Fibroblast of skin of back (primary cell): ENCODE results near the gene ZNF652.
A peak's percentile ranks its signal among the peaks of the same experiment; 100 is the strongest.
"Not testable (repeated sequence)": the region's sequence is repeated elsewhere in the genome, so short reads cannot be mapped to it uniquely, and the experiment has no call there.

Source experiments
- DNase-seq: peaks from one replicate; pipeline ENCODE4 v3.0.0-alpha.2; 2013

Gene ZNF652

GRCh38 chr17:49299996-49300395 lies 62.1 kb downstream of the ZNF652 start:
- no peak for DNase-seq

DNA sequence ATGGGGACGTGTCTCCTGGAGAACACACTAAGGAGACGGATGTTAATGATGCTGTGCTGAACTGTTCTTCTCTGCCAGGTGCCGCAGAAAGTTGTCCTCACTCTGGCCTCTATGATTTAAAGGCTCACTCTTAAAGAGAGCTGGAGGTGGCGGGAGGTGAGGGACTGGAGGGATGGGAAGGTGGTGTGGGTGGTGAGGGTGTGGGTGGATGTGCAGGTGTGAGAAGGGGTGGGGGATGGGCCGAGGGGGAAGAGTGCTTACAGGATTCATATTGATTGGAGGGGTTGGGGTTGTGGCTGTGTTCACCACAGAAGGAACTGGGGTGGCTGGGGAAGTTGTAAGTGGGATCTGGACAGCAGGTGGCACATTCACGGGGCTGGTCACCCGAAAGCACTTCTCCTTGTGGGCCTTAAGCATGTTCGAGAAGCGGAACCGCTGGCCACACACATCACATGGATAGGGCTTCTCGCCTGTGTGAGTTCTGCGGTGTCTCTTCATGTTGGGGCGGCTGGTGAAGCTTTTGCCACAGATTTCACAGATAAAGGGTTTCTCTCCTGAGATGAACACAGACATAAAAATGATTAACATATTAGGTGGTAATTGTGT lies 63.6 kb downstream of the ZNF652 start:
- no peak for DNase-seq

GRCh38 chr17:49297141-49297540 lies 64.9 kb downstream of the ZNF652 start:
- DNase-seq, result no peak

DNA sequence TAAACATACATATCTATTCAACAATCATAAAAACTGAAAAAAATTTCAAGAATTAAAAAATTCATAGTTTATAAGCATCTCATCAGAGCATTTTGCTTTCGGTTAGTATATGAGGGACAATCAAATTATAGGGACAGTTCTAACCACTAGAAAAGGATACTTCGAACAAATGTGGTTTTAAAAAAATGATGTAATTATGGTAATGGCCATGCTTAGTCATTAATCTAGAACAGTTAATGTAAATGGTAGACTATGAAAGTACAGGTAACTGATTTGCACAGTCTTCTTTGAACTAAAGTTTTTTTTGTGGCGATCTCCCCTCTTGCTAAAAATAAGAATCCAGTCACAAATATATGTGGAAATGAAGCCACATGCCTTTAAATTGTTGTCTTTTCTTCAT lies 67.9 kb downstream of the ZNF652 start:
- no peak for DNase-seq

DNA sequence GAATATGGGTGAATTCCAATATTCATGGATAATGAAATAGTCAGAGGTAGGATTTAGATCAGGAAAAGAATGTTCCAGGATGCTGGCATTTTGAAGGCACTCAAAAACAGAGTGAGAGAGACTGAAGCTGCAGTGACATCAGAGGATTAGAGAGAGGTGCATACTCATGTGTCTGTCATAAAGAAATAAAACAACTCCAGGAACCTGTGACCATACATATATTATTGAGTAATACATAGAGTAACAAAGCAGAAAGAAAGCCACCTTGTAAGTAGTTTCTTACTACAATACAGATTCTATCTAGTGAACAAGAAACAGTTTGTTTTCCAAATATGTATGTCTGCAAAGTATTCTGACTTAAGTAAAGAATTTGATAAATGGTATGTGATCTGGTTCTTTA lies 69.1 kb downstream of the ZNF652 start:
- DNase-seq, result no peak

- no peak for DNase-seq
These were observed 70.1 kb downstream of the ZNF652 start for GRCh38 chr17:49291929-49292328.

GRCh38 chr17:49290690-49291359 lies 71.2 kb downstream of the ZNF652 start:
- peak; percentile 36 for DNase-seq

DNA sequence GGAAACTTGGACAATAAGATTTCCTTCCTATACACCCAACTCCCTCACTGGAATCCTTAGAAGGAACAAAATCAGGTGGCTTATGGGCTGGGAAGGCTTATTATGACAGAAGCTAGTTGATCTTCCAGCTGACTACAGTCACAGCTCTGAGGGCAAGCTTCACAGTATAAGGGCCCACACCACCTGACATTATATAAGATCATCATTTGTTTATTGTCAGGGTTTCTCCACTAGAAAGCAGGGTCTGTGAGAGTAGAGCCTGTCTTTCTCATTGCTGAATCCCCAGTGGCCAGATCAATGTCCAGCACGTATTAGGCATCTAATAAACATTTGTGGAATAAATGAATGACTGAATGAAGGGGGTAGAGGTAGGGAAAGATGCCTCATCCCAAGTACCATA lies 73.7 kb downstream of the ZNF652 start:
- no peak for DNase-seq

GRCh38 chr17:49287481-49287880 lies 74.6 kb downstream of the ZNF652 start:
- DNase-seq, result no peak

- DNase-seq, result not testable (repeated sequence)
These were observed 75.6 kb downstream of the ZNF652 start for GRCh38 chr17:49286261-49286973.

DNA sequence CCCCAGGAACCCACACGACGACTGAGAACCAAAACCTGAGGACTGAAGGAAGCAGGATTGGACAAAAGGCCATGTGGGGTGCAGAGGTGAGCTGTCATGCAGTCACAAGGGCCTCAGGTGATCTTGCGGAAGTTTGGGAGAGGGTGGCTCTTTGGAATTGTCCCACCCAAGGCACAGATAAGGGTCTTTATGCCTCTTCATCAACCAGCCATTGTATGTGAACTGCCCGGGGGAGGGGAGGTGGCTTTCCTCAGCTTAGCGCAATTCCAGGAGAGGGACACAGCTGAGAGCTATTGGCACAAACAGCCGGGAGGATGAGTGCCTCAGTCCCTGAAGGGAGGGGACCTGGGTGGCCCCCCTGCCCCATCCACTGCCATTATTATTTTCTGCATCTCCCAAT lies 76.3 kb downstream of the ZNF652 start:
- no peak for DNase-seq

- DNase-seq, result no peak
These were observed 81.1 kb downstream of the ZNF652 start for GRCh38 chr17:49280918-49281317.

GRCh38 chr17:49280061-49280460 lies 82.0 kb downstream of the ZNF652 start:
- DNase-seq, result no peak

DNA sequence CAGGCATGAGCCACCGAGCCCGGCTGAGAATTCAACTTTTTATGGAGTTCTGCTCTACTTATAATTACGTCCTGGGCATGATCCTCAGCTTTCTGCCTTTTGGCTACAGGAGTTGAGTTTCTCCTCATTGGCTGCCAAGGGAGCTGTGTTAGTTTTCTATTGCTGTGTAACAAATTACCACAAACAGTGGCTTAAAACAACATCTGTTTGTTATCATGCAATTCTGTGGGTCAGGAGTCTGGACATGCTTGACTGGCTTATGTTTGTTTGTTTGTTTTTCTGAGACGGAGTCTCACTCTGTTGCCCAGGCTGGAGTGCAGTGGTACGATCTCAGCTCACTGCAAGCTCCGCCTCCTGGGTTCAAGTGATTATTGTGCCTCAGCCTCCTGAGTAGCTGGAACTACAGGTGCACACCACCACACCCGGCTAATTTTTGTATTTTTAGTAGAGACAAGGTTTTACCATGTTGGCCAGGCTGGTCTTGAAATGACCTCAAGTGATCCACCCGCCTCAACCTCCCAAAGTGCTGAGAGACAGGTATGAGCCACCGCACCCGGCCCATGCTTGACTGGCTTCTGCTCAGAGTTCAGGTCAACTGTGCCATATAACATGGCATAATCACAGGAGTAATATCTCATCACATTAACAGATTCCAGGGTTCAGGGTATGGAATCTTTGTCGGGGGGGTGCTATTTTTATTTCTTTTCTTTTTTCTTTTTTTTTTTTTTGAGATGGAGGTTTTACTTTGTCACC lies 82.6 kb downstream of the ZNF652 start:
- not testable (repeated sequence) for DNase-seq

- no peak for DNase-seq
These were observed 84.0 kb downstream of the ZNF652 start for GRCh38 chr17:49278076-49278475.

DNA sequence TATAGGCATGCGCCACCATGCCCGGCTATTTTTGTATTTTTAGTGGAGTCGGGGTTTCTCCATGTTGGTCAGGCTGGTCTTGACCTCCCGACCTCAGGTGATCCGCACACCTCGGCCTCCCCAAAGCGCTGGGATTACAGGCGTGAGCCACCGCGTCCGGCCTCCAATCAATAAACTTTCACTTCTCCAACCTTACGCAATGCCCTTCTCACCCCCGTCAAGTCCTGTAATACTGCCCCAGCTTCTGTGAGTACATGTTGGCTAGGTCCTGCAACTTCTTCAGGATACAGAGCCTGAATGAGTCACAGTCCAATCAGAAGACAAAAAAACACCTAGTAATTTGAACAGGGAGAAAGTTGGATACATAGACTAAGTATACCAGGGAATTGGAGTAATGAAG lies 84.4 kb downstream of the ZNF652 start:
- DNase-seq, result no peak

DNA sequence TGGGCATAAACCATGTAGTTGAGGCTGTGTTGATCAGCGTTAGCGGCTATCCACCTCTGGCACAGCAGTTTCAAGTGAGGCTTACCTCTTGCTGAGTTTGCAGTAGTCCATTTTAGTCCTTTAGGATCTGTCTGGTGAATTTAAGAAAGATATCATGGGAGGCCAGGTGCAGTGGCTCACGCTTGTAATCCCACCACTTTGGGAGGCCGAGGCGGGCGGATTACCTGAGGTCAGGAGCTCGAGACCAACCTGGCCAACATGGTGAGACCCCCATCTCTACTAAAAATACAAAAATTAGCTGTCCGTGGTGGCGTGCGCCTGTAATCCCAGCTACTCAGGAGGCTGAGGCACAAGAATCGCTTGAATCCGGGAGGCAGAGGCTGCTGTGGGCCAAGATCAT lies 86.1 kb downstream of the ZNF652 start:
- not testable (repeated sequence) for DNase-seq

GRCh38 chr17:49269356-49269755 lies 92.7 kb downstream of the ZNF652 start:
- DNase-seq, result no peak

DNA sequence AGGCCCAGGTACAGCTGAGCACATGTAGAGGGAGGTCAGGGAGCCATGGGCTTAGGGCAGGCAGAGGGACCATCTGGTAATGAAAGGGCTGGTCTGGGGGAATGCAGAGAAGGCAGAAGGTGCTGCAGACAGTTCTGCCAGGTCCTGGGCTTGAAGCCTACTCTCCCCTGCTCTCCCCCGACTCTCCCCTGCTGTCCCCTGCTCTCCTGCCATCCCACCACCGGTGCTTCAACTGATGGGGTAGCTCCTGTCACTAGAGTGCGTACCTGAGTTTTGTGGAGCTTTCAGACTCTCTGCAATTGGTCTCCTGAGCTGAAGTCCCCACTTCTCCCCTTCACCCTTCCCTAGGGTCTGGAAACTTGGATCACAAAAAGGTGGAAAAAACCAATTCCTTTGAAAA lies 94.1 kb downstream of the ZNF652 start:
- no peak for DNase-seq

- DNase-seq, result no peak
These were observed 95.8 kb downstream of the ZNF652 start for GRCh38 chr17:49266233-49266632.

DNA sequence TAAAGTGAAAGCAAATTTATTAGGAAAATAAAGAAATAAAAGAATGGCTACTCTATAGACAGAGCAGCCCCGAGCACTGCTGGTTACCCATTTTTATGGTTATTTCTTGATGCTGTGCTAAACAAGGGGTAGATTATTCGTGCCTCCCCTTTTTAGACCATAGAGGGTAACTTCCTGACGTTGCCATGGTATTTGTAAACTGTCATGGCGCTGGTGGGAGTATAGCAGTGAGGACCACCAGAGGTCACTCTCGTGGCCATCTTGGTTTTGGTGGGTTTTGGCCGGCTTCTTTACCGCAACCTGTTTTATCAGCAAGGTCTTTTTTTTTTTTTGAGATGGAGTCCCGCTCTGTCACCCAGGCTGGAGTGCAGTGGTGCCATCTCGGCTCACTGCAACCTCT lies 100.5 kb downstream of the ZNF652 start:
- not testable (repeated sequence) for DNase-seq

- DNase-seq, result no peak
These were observed 101.2 kb downstream of the ZNF652 start for GRCh38 chr17:49260817-49261291.
